SK-N-SH (cell line): ENCODE data around the gene MYMK.

Experiments used
- CTCF ChIP-seq: fragments of 200-600 bp; sonication (generic); IDR thresholded peaks from 2 replicates; pipeline ENCODE4 v1.6.1; 2017; ENCODE audit warnings: antibody characterized with exemption, mild to moderate bottlenecking, moderate library complexity
- FOXJ3 ChIP-seq: sonication (generic); formaldehyde crosslinking; IDR thresholded peaks from 2 replicates; pipeline ENCODE4 v1.5.1; 2020; ENCODE audit warnings: mild to moderate bottlenecking, missing genetic modification reagents
- RCOR1 ChIP-seq: fragments of 150-350 bp; IDR thresholded peaks from 2 replicates; pipeline ENCODE4 v1.6.1; 2017; ENCODE audit warnings: antibody characterized with exemption, low read length
- TCF12 ChIP-seq: IDR thresholded peaks from 2 replicates; pipeline ENCODE4 v1.4.0; 2012

GRCh38 chr9:133553123-133553522 is 28.4 kb upstream of the MYMK start:
- TF ChIP-seq RCOR1 (no peak), CTCF (no peak), FOXJ3 (CRISPR knock-in tag) (no peak), TCF12 (no peak)
